Measurements from ENCODE around the gene GPR37.

GPR37 gene

DNA sequence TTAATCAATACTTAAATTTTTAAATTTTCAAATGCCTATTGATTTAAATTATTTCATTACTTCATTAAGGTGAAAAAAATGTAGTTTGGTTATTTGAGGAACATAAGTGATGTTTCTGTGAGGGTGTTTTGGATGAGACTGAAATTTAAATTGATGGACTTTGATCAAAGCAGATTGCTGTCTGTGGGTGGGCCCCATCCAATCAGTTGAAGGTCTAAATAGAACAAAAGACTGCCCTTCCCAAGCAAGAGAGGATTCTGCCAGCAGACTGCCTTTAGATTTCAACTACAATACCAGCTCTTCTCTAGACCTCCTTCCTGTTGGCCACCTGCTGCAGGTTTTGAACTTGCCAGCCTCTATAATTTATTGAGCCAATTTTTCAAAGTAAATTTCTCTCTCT lies 14.5 kb upstream of the GPR37 start:
- DNase-seq (ENCODE audit: low spot score), result no peak
- no peak for TF ChIP-seq CTCF (IDR thresholded peaks at IDR 0.05; ENCODE audit: extremely low read depth, missing control alignments)

GRCh38 chr7:124779620-124780019 lies 14.0 kb upstream of the GPR37 start:
- no peak for DNase-seq (ENCODE audit: low spot score)
- no peak for TF ChIP-seq CTCF (IDR thresholded peaks at IDR 0.05; ENCODE audit: extremely low read depth, missing control alignments)

GRCh38 chr7:124779194-124779593 lies 13.6 kb upstream of the GPR37 start:
- DNase-seq (ENCODE audit: low spot score), result no peak
- no peak for TF ChIP-seq CTCF (IDR thresholded peaks at IDR 0.05; ENCODE audit: extremely low read depth, missing control alignments)

DNA sequence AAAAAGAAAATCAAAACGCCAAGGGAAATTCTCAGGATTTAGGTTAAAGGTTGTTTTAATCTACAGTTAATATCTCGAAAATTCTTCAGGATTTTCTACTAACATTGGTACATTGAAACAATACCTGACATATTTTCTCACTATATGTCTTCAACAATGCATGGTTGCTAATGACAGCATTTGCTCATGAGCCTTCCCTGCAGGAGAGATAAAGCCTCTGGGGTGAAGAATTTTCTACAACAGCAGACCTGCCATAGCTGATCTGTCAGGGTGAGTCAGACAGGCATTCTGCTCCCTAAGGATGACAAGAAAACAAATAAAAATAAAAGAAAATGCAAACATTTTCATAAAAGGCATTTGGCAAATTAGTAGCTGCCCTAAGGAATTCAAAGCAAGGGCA lies 11.7 kb upstream of the GPR37 start:
- TF ChIP-seq CTCF (IDR thresholded peaks at IDR 0.05; ENCODE audit: extremely low read depth, missing control alignments), result no peak
- no peak for DNase-seq (ENCODE audit: low spot score)

- TF ChIP-seq CTCF (IDR thresholded peaks at IDR 0.05; ENCODE audit: extremely low read depth, missing control alignments), result no peak
- no peak for DNase-seq (ENCODE audit: low spot score)
These were observed 10.6 kb upstream of the GPR37 start for GRCh38 chr7:124776153-124776552.

- DNase-seq (ENCODE audit: low spot score), result no peak
- TF ChIP-seq CTCF (IDR thresholded peaks at IDR 0.05; ENCODE audit: extremely low read depth, missing control alignments), result no peak
These were observed 9.8 kb upstream of the GPR37 start for GRCh38 chr7:124775422-124775821.

GRCh38 chr7:124773938-124774337 lies 8.3 kb upstream of the GPR37 start:
- no peak for DNase-seq (ENCODE audit: low spot score)
- TF ChIP-seq CTCF (IDR thresholded peaks at IDR 0.05; ENCODE audit: extremely low read depth, missing control alignments), result no peak

All from GM20000 (cell line).